ENCODE results near the gene KRTAP17-1. TPM values are rescaled to one million over a fixed set of nuclear protein-coding genes. Genes with fewer than 3 reads are reported as not detected.

The KRTAP17-1 gene
- total RNA-seq, 1 experiment from 2014 or later, result not detected

DNA sequence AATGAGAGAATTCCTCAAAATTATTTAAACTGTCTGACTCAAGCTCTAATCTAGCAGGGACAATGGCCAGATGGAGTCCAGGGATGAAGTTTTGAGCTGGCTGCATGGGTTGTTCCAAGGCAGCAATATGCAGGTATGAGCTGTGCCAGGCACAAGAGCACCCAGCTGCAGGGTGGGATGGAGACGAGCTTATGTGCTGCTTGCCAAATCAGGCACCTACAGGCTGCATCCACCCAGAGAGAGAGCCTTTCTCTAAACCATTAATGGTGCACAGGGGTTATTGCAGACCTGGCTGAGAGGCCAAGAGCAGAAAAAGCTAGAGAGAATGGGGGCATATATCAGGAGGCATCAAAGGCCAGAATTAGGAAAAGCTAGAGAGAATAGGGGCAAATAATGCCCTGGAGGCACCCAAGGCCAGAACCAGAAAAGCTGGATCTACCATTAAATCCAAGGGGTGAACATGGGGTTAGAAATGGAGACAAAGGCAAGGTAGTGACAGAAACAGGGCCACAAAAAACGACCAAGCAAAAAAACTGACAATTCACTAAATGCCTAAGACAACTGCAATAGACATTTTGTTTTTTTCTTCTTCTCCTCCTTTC, 24.2 kb upstream of the KRTAP17-1 start:
- Histone ChIP-seq H2BK5ac (ENCODE audit: insufficient read length, low read length) (no peak overlapping the region), H2BK12ac (ENCODE audit: insufficient read length, low read depth, low read length) (no peak overlapping the region), H3K18ac (ENCODE audit: insufficient read length, low read depth, low read length) (no peak overlapping the region), H3T11ph (ENCODE audit: low read length) (no peak overlapping the region), H3K23ac (ENCODE audit: insufficient read length, low read depth, low read length) (no peak overlapping the region), H3K27me3 (ENCODE audit: insufficient read depth, low read length) (no peaks in the 10 kb centered on the region), H4K5ac (ENCODE audit: insufficient read length, low read depth, low read length) (no peak overlapping the region), H2AFZ (ENCODE audit: low read length) (no peak overlapping the region), H3K4me1 (ENCODE audit: insufficient read depth, low read length) (no peaks in the 10 kb centered on the region), H4K20me1 (ENCODE audit: control insufficient read depth, insufficient read depth, insufficient read length) (no peaks in the 10 kb centered on the region), H3K79me1 (ENCODE audit: insufficient read depth, low read depth, low read length, poor library complexity, severe bottlenecking) (no peaks in the 10 kb centered on the region), H3K56ac (ENCODE audit: insufficient read length, low read depth, low read length) (no peak overlapping the region), H3K23me2 (ENCODE audit: insufficient read length, low read depth, low read length, poor library complexity, severe bottlenecking) (no peaks in the 10 kb centered on the region), H3K14ac (ENCODE audit: insufficient read depth, low read length) (no peak overlapping the region; the same call in 1 of the 2 replicates), H3K9ac (ENCODE audit: extremely low read depth, insufficient read length, low read length) (no peak overlapping the region), H4K91ac (ENCODE audit: insufficient read length, low read depth, low read length) (no peak overlapping the region), H3K27ac (ENCODE audit: insufficient read length, low read depth, low read length) (no peak overlapping the region), H2BK20ac (ENCODE audit: low read depth, low read length, poor library complexity, severe bottlenecking) (no peak overlapping the region), H3K4ac (ENCODE audit: low read depth, low read length) (no peak overlapping the region), H4K8ac (replicated peaks; ENCODE audit: insufficient read length, low read depth, low read length) (no peak overlapping the region), H3K79me2 (ENCODE audit: insufficient read depth, low read length) (no peaks in the 10 kb centered on the region), H2BK120ac (ENCODE audit: low read depth, low read length, poor library complexity, severe bottlenecking) (no peak overlapping the region), H2BK15ac (ENCODE audit: low read depth, low read length) (no peak overlapping the region), H3K4me2 (ENCODE audit: insufficient read depth, insufficient read length, low read length) (no peak overlapping the region), H3K9me3 (ENCODE audit: control insufficient read depth, low read depth, low read length) (no peaks in the 10 kb centered on the region), H2AK5ac (ENCODE audit: insufficient read length, low read length) (no peak overlapping the region)
- TF ChIP-seq, protein P1, sequence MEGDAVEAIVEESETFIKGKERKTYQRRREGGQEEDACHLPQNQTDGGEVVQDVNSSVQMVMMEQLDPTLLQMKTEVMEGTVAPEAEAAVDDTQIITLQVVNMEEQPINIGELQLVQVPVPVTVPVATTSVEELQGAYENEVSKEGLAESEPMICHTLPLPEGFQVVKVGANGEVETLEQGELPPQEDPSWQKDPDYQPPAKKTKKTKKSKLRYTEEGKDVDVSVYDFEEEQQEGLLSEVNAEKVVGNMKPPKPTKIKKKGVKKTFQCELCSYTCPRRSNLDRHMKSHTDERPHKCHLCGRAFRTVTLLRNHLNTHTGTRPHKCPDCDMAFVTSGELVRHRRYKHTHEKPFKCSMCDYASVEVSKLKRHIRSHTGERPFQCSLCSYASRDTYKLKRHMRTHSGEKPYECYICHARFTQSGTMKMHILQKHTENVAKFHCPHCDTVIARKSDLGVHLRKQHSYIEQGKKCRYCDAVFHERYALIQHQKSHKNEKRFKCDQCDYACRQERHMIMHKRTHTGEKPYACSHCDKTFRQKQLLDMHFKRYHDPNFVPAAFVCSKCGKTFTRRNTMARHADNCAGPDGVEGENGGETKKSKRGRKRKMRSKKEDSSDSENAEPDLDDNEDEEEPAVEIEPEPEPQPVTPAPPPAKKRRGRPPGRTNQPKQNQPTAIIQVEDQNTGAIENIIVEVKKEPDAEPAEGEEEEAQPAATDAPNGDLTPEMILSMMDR (conservative IDR thresholded peaks at IDR 0.05), result no peak
- Mint-ChIP-seq H3K4me3 (no peak overlapping the region), H3K9me3 (peaks cover 13 to 20% of the 10 kb centered on the region in 2 experiments), H3K4me1 (peaks cover 0 to 2% of the 10 kb centered on the region in 2 experiments; a peak in 1 of 4 replicates), H3K27ac (no peak overlapping the region), H3K27me3 (ENCODE audit: low read depth) (peaks cover 17% of the 10 kb centered on the region), H3K36me3 (ENCODE audit: insufficient read depth in 1 of 3, low read depth in 3 of 3) (peaks cover 2 to 19% (median 3%) of the 10 kb centered on the region in 3 experiments)
- WGBS (ENCODE audit: extremely low coverage, insufficient read length, low lambda C conversion rate), result no CpG with 5 or more reads among the region's 2 CpGs
- DNase-seq, result no peak

Measured in H9 (cell line).